Measurements from ENCODE around the gene FXYD6.

Gene FXYD6

GRCh38 chr11:117799634-117800033 is 76.8 kb downstream of the FXYD6 start:
- no peak for DNase-seq (ENCODE audit: low read depth in 1 of 2, low spot score in 1 of 2)
- no peak for TF ChIP-seq JUND (IDR thresholded peaks at IDR 0.05; ENCODE audit: low read depth)
- in situ Hi-C loops (cut with HindIII; ENCODE audit: low pct_unique_long_range_greater_than_20kb, low sequenced_read_pairs): loop anchor here (25.0 kb wide), 1 partner anchor 362 kb away; no protein-coding TSS in a partner anchor

- DNase-seq (ENCODE audit: low read depth in 1 of 2, low spot score in 1 of 2): peak; percentile 66 to 97
- TF ChIP-seq JUND (IDR thresholded peaks at IDR 0.05; ENCODE audit: low read depth): no peak
- in situ Hi-C loops (cut with HindIII; ENCODE audit: low pct_unique_long_range_greater_than_20kb, low sequenced_read_pairs): no loop called here
Observed at GRCh38 chr11:117796872-117797529, 79.5 kb downstream of the FXYD6 start, which contains the start of gene DSCAML1. Gene DSCAML1 (minus strand): TSS chr11:117797216. CDS start chr11:117797079, 137 bp downstream.

DNA sequence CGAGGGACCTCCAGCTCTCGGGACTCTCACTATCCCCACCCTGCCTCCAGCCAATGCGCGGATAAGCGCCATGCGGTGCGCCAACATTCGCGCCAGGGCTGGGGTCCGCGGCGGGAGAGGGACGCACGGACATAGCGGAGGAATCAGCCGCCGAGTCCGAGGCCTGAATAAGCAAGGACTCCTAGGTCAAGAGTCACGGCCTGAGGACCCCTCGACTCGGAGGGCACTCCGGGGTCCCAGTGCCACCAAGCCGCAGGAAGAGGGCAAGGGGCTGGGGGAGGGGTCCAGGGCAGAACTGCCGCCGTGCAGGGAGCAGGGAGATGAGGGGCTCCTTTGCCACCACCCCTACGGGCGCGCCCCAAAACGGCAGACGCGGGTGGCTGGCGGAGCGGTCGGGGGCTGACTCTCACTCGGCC is 80.0 kb downstream of the FXYD6 start:
- peak in 1 of 2 experiments; percentile 42 for DNase-seq (ENCODE audit: low read depth in 1 of 2, low spot score in 1 of 2)
- in situ Hi-C loops (cut with HindIII; ENCODE audit: low pct_unique_long_range_greater_than_20kb, low sequenced_read_pairs): no loop called here
- no peak for TF ChIP-seq JUND (IDR thresholded peaks at IDR 0.05; ENCODE audit: low read depth)

- no peak for TF ChIP-seq JUND (IDR thresholded peaks at IDR 0.05; ENCODE audit: low read depth)
- in situ Hi-C loops (cut with HindIII; ENCODE audit: low pct_unique_long_range_greater_than_20kb, low sequenced_read_pairs): no loop called here
- peak; percentile 58 to 78 for DNase-seq (ENCODE audit: low read depth in 1 of 2, low spot score in 1 of 2)
Observed at GRCh38 chr11:117795638-117796455, 80.6 kb downstream of the FXYD6 start.

DNA sequence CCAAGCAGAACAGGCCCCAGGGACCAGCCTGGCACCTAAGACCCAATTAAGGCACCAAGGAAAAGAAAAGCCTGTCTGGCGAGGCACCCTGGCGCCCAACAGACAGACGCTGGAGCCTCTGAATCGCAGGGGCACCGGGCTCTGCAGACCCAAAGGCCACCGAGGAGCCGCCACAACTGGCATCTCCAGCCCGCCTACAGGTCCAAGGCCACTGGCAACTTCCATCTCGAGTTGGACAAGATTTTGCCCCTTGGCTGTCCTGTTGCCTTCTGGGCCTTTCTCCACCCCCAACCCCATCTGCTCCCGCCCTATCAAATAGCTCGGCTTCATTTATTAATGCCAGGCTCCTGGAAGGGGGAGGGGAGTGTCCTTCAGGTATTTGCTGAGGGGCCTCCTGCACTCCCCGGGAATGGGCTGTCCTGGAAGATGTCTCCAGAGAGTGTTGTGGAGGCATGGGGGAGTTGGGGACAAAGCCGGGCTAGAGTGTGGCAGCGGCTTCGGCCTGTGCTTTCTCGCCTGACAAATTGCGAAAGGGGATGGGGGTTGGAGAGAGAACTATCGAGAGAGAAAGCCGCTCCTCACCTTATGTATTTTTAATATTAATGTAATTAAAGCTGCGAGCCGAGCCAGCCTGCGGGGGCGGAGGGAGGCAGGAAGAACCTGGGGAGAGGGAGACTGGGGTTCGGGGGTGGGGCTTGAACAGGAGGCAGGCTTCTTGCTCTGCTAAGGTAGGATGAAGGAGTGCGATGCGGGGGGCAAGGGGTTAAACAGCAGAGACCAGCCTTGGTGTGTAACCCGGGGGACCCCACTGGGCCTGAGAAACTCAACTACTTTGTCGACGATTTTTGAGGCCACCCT is 81.5 kb downstream of the FXYD6 start:
- in situ Hi-C loops (cut with HindIII; ENCODE audit: low pct_unique_long_range_greater_than_20kb, low sequenced_read_pairs): no loop called here
- DNase-seq (ENCODE audit: low read depth in 1 of 2, low spot score in 1 of 2): no peak

GRCh38 chr11:117794135-117794534 is 82.3 kb downstream of the FXYD6 start:
- TF ChIP-seq JUND (IDR thresholded peaks at IDR 0.05; ENCODE audit: low read depth): no peak
- DNase-seq (ENCODE audit: low read depth in 1 of 2, low spot score in 1 of 2): no peak
- in situ Hi-C loops (cut with HindIII; ENCODE audit: low pct_unique_long_range_greater_than_20kb, low sequenced_read_pairs): no loop called here

More for the DNA sequence above, 81.5 kb downstream of the FXYD6 start:
- no peak for TF ChIP-seq JUND (IDR thresholded peaks at IDR 0.05; ENCODE audit: low read depth)

DNA sequence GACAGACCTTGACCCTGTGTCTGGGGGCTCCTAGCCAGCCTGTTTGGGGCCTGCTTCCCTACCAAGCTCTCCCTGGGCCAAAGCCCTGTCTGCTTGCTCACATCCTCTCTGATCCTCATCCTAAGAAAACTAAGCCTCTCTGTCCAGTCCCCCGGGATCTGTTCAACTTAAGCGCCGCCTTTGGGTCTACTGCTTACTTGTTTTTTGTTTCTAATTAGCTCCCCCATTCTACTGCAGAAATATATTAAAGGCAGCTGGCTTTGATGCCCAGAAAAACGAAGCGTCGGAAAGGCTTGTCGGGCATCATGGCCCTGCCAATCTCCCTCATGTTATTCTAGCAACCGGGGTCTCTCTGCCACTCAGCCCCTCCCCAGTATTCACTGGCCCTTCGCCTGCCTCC is 82.9 kb downstream of the FXYD6 start:
- DNase-seq (ENCODE audit: low read depth in 1 of 2, low spot score in 1 of 2): no peak

DNA sequence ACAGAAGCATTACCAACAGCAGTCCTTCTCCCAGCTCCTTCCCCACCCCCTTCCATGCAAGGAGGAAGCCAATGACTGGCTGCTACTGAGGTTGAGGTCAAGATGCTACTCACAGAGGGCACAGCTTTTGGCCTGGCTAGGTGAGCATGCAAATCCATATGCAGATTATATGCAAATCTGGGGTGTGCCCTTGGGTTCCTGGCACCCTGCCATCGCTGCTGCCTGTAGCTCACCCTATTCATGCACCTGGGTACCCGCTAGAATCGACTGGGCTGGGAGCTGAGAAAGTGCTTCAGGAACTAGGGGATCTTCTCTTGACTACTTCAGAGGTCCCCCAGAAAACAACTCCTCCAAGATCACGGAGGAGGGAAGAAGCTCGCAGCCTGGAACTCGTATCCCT is 83.5 kb downstream of the FXYD6 start:
- no peak for TF ChIP-seq JUND (IDR thresholded peaks at IDR 0.05; ENCODE audit: low read depth)
- in situ Hi-C loops (cut with HindIII; ENCODE audit: low pct_unique_long_range_greater_than_20kb, low sequenced_read_pairs): no loop called here
- DNase-seq (ENCODE audit: low read depth in 1 of 2, low spot score in 1 of 2): peak in 1 of 2 experiments; percentile 34

More for the DNA sequence above, 82.9 kb downstream of the FXYD6 start:
- TF ChIP-seq JUND (IDR thresholded peaks at IDR 0.05; ENCODE audit: low read depth): no peak
- in situ Hi-C loops (cut with HindIII; ENCODE audit: low pct_unique_long_range_greater_than_20kb, low sequenced_read_pairs): no loop called here

DNA sequence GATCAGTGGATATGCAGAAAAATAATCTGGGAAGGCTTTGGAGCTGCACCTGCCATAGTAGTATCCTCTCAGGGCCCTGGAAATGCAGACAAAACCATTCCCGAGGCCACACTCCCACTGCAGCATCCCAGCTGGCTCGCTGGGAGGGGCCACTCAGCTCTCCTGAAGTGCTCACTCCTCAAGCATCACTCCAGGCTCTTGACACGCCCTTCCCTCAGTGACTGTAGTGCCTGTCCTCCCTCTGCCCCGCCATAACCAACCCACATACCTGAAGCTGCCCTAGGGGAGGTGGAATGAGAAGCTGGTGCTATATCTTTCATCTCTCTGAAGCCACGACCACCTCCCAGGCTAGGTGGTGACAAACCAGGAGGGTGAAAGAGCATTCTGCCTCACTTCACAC is 84.2 kb downstream of the FXYD6 start:
- TF ChIP-seq JUND (IDR thresholded peaks at IDR 0.05; ENCODE audit: low read depth): no peak
- no peak for DNase-seq (ENCODE audit: low read depth in 1 of 2, low spot score in 1 of 2)
- in situ Hi-C loops (cut with HindIII; ENCODE audit: low pct_unique_long_range_greater_than_20kb, low sequenced_read_pairs): no loop called here

GRCh38 chr11:117790279-117790678 is 86.2 kb downstream of the FXYD6 start:
- no peak for DNase-seq (ENCODE audit: low read depth in 1 of 2, low spot score in 1 of 2)
- TF ChIP-seq JUND (IDR thresholded peaks at IDR 0.05; ENCODE audit: low read depth): no peak
- in situ Hi-C loops (cut with HindIII; ENCODE audit: low pct_unique_long_range_greater_than_20kb, low sequenced_read_pairs): no loop called here

DNA sequence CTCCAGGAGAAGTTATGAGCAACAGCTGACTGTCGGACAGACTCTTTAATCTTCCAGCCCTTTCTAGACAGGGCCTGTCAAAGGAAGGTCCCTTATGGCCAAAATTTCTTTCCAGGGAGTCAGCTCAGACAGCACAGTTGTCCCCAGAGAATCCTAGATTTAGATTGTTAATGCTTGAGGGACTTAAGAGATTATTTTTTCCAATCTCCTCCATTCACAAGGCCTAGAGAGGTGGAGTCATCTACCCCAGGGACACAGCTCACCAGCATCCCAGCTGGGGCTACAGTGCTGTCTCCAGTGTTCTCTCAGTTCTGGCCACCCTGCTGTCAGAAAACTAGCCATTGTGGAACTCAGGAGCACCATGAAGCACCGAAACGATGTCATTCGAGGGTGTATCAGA is 87.2 kb downstream of the FXYD6 start:
- in situ Hi-C loops (cut with HindIII; ENCODE audit: low pct_unique_long_range_greater_than_20kb, low sequenced_read_pairs): no loop called here
- no peak for TF ChIP-seq JUND (IDR thresholded peaks at IDR 0.05; ENCODE audit: low read depth)
- DNase-seq (ENCODE audit: low read depth in 1 of 2, low spot score in 1 of 2): no peak

Measured in T47D (cell line).